ENCODE results near the gene RASSF10. TPM values are rescaled to one million over a fixed set of nuclear protein-coding genes. Genes with fewer than 3 reads are reported as not detected.

RASSF10 gene
- total and polyA plus RNA-seq, 5 experiments from 2014 or later: not detected

DNA sequence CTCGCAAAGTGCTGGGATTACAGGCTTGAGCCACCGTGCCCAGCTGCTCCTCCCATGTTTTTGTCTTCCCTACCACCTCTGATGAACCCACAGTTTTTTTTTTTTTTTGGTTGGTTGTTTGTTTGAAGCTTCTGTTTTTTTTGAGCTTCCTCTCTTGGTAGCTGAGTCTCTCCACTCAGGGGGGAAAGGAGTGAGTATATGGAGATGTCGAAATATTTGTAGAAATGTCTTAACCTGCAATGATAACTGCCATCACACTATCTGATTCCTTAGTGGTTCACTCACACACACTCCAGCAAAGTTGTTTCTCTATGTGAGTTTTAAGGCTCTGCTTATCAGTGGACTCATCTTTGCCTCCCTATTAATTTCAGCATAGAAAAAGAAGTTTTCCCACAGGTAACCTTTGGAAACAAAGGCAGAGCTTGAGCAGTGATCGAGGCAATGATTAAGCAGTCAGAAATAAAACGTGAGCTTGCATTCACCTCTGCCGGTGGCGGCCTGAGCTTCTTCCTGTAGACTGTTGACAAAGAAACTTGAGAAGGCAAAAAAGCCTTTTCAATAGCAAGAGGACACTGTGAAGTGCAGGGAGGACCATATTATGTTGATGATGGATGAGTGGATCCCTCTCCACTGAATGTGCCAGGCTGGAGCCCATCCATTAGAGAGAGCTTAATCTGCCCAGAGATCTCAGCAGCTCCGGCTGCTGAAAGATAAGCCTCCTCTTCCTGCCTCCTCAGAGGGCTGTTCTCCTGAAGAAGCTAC lies 29.0 kb upstream of the RASSF10 start:
- no peak overlapping the region for H3K27ac Mint-ChIP-seq
- DNase-seq: no peak
- H3K9me3 Mint-ChIP-seq: no peaks in the 10 kb centered on the region
- no peaks in the 10 kb centered on the region for H3K4me1 Mint-ChIP-seq
- H3K4me3 Mint-ChIP-seq: no peak overlapping the region
- POLR2A ChIA-PET: no interaction called here
- no peaks in the 10 kb centered on the region for H3K36me3 Mint-ChIP-seq
- peaks cover 12 to 33% (median 15%) of the 10 kb centered on the region in 5 donors for H3K27me3 Mint-ChIP-seq
- no peak for ATAC-seq

DNA sequence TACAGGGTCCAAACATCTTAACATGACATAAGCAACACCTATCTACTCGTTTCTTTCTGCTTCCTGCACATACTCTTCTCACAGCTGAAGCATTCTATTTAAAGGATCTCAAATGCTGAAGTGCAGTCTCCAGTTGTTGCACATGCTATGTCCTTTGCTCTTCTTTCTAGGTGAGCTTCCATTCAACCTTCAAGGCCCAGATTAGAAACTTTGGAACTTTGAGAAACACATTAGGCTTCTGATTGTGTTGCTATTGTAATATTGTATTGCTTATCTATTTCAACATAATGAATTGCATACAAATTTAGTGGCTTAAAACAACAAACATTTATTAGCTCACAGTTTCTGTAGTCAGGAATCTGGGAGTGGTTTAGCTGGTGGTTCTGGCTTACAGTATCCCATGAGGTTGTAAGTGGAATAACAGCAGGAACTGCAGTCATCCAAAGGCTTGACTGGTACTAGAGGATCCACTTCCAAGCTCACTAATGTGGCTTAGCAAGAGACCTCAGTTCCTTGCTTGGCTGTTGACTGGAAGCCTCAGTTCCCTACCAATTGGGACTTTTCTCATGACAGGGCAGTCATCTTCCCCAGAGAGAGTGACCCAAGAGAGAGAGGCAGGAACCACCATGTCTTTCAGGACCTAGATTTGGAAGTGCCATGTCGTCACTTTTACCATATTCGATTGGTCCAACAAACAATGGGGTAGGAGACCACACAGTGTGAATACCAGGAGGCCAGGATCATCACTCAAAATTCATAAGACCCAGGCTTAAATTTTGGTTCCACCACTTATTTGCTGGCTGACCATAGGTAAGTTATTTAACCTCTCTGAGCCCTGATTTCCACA lies 27.2 kb upstream of the RASSF10 start:
- Mint-ChIP-seq H3K4me1 (no peaks in the 10 kb centered on the region), H3K9me3 (no peaks in the 10 kb centered on the region), H3K27ac (no peak overlapping the region), H3K4me3 (no peak overlapping the region), H3K27me3 (peaks cover 15 to 51% (median 21%) of the 10 kb centered on the region in 5 donors), H3K36me3 (no peaks in the 10 kb centered on the region)
- POLR2A ChIA-PET: no interaction called here
- no peak for ATAC-seq
- DNase-seq: no peak

DNA sequence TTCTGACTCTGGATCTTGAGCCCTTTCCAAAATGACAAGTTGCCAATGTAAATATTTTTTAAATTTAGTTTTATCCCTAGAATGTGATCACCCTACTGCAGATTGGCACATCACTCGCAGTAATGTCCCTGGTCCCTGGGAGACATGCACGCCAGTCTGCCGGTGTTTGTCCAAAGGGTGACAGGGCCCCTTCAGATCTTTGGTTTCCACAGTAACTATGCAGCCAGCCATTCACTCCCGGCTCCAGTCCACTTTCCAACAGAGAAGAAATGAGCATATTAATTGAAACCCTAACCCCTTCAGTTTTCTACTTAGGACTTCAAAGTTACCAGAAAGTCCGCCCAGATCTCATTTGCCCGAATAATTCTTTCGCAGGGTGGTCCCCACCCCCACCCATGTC lies 25.8 kb upstream of the RASSF10 start:
- Mint-ChIP-seq H3K27me3 (peaks cover 14 to 52% (median 20%) of the 10 kb centered on the region in 5 donors), H3K4me3 (no peak overlapping the region), H3K36me3 (no peaks in the 10 kb centered on the region), H3K9me3 (no peaks in the 10 kb centered on the region), H3K27ac (no peak overlapping the region), H3K4me1 (no peaks in the 10 kb centered on the region)
- ATAC-seq (no peak), DNase-seq (no peak)
- POLR2A ChIA-PET: no interaction called here

DNA sequence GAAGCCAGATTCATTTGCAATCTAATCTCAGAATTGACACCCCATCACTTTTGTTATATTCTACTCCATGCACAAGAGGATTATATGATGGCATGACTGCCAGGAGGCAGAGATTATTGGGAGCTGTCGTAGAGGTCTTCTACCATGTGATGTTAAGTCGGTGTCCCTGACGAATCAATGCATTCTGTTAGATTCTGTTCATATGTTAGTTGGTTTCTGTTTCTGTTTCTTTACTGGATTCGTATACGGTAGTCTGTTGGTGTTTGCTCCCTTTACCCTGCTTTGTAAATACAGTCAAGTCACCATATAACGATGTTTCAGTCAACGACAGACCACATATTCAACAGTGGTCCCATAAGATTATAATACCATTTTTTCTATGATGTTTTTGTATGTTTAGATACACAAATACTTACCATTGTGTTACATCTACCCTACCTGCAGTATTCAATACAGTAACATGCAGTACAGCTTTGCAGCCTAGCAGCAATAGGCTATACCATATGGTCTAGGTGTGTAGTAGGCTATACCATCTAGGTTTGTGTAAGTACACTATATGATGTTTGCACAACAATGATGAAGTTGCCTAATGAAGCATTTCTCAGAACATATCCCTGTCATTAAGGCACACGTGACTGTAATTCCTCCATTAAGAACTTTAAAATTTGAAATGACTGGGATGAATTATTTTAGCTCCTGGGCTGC lies 22.8 kb upstream of the RASSF10 start:
- POLR2A ChIA-PET: no interaction called here
- ATAC-seq: no peak
- Mint-ChIP-seq H3K36me3 (no peaks in the 10 kb centered on the region), H3K4me1 (no peaks in the 10 kb centered on the region), H3K27ac (no peak overlapping the region), H3K27me3 (peaks cover 10 to 48% (median 19%) of the 10 kb centered on the region in 5 donors), H3K9me3 (no peaks in the 10 kb centered on the region), H3K4me3 (no peak overlapping the region)
- DNase-seq: no peak

DNA sequence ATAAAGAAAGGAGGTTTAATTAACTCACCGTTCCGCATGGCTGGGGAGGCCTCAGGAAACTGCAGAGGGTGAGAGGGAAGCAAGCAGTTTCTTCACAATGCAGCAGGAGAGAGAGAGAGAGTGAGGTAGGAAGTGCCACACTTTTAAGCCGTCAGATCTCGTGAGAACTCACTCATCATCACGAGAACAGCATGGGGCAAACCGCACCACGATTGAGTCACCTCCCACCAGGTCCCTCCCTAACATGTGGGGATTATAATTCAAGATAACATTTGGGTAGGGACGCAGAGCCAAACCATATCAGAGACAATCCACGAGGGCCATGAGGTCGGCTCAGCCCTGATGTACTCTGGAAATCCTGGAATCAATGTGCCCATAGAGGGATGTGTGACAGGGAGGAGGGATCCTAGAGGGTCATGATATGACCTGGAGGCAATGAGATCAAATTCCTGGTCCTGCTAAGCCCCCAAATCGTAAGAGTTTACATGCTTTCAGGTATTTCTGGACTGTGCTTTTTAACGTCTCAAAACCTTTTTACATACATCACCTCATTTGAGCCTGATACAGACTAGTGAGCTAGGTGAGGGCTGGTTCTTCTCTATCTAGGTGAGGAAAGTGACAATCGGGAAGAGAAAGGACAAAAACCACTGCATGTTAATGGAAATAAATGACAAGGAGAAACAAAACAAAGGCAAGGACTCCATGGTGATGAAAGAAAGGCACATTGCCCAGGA lies 19.5 kb upstream of the RASSF10 start:
- no peak for ATAC-seq
- POLR2A ChIA-PET: no interaction called here
- Mint-ChIP-seq H3K4me3 (no peak overlapping the region), H3K27ac (no peak overlapping the region), H3K4me1 (no peaks in the 10 kb centered on the region), H3K36me3 (no peaks in the 10 kb centered on the region), H3K27me3 (peaks cover 2 to 20% (median 8%) of the 10 kb centered on the region in 5 donors), H3K9me3 (no peaks in the 10 kb centered on the region)
- DNase-seq: no peak

DNA sequence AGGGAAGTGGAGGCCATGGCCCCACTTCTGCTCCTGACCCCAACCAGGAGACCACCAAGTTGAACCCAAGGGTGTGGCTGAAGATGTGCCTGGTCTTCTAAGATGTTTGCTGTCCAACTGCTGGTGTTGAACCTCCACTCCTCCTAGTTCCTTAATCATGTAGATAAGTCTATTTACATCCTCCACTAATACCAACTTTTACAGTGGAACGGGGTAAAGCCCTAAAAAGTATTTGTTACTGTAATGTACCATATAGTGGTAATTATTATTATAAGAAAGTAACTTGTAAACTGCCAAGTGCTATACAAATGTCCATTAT lies 19.0 kb upstream of the RASSF10 start:
- H3K4me1 Mint-ChIP-seq: no peaks in the 10 kb centered on the region
- no peak overlapping the region for H3K27ac Mint-ChIP-seq
- ATAC-seq (no peak), DNase-seq (no peak)
- peaks cover 2 to 19% (median 8%) of the 10 kb centered on the region in 5 donors for H3K27me3 Mint-ChIP-seq
- POLR2A ChIA-PET: no interaction called here
- no peaks in the 10 kb centered on the region for H3K9me3 Mint-ChIP-seq
- H3K4me3 Mint-ChIP-seq: no peak overlapping the region
- H3K36me3 Mint-ChIP-seq: no peaks in the 10 kb centered on the region

DNA sequence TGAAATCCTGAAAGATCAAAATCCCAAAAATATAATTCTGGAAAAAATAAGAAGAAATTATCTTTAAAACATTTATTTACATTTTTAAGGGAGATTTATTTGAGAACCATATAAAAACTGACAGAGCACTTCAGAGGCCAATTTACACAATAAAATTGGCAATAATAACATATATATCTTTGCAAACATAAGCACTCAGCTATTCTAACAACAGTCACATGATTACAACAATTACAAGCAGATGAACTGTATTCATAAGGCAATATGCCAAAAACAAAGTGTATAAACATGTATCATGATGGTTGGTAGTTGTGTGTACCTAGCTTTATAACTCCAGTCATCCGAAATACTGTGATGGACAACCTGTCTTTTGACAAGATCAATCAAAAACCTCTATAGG lies 17.7 kb upstream of the RASSF10 start:
- Mint-ChIP-seq H3K27ac (no peak overlapping the region), H3K4me1 (no peaks in the 10 kb centered on the region), H3K9me3 (peaks cover 0 to 6% (median 0%) of the 10 kb centered on the region in 9 donors), H3K27me3 (peaks cover 2 to 6% (median 4%) of the 10 kb centered on the region in 5 donors), H3K36me3 (no peaks in the 10 kb centered on the region), H3K4me3 (no peak overlapping the region)
- POLR2A ChIA-PET: no interaction called here
- ATAC-seq (no peak), DNase-seq (no peak)

DNA sequence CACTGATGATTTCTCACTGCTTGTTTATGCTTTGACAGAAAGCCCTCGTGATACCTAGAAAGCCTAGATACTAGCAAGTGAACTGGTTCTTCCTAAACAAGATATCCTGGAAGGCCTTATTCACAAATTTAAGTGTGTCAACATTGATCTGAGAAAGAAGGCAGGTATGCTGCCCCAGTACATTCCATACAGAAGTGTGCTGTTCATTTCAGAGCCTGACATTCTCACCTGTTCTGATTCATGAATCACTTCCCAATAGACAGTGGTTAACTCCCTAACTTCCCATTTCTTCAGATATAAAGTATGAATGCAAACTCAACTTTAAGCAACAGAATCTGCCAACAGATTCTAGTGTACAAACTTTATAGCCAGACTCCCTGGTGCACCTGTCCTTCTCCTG lies 15.5 kb upstream of the RASSF10 start:
- ATAC-seq: no peak
- Mint-ChIP-seq H3K9me3 (peaks cover 0 to 6% (median 0%) of the 10 kb centered on the region in 9 donors), H3K27me3 (peaks cover 0 to 5% (median 0%) of the 10 kb centered on the region in 5 donors), H3K27ac (no peak overlapping the region), H3K36me3 (no peaks in the 10 kb centered on the region), H3K4me1 (no peaks in the 10 kb centered on the region), H3K4me3 (no peak overlapping the region)
- no peak for DNase-seq
- POLR2A ChIA-PET: no interaction called here

DNA sequence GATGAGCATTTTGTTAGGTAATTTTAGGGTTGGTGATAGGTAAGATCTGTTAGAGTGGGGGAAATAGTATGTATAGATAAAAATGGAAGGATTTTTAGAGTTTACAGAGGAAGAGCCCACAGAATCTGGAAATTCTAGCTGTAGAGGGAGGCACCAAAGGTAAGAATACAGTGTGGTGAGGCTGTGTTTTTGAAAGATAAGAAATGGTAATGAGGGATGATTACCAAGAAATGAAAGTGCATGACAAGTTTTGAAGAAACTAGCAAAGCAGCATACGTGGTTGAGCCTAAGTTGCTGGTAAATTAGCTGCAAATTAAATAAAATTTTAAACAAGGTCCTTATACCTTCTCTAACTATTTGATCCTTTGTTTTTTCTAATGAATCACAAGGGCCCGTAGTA lies 14.6 kb upstream of the RASSF10 start:
- Mint-ChIP-seq H3K27ac (no peak overlapping the region), H3K4me3 (no peak overlapping the region), H3K27me3 (peaks cover 0 to 7% (median 5%) of the 10 kb centered on the region in 5 donors), H3K9me3 (peaks cover 0 to 6% (median 0%) of the 10 kb centered on the region in 9 donors), H3K4me1 (no peaks in the 10 kb centered on the region), H3K36me3 (no peaks in the 10 kb centered on the region)
- POLR2A ChIA-PET: no interaction called here
- no peak for ATAC-seq
- DNase-seq: no peak

DNA sequence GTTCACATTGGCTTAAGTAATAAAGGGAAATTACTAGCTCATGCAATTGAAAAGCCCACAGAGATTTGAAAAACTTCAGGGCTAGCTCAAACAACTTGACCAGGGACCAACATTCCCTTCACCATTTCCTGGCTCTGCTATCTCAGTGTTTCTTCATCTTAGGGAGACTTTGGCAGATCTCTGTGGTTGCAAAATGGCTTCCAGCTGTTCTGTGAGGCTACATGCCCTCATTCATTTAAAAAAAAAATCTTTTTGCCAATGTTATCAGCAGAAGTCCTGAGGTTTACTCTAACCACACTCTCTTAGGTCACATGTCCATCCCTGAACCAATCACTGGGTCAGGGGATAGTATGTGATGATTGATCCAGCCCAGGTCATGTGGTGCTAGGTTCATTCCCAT lies 13.9 kb upstream of the RASSF10 start:
- Mint-ChIP-seq H3K9me3 (peaks cover 0 to 6% (median 0%) of the 10 kb centered on the region in 9 donors), H3K4me1 (no peaks in the 10 kb centered on the region), H3K27ac (no peak overlapping the region), H3K27me3 (peaks cover under 1 to 11% (median 9%) of the 10 kb centered on the region in 5 donors), H3K4me3 (no peak overlapping the region), H3K36me3 (no peaks in the 10 kb centered on the region)
- DNase-seq: no peak
- POLR2A ChIA-PET: no interaction called here
- no peak for ATAC-seq

DNA sequence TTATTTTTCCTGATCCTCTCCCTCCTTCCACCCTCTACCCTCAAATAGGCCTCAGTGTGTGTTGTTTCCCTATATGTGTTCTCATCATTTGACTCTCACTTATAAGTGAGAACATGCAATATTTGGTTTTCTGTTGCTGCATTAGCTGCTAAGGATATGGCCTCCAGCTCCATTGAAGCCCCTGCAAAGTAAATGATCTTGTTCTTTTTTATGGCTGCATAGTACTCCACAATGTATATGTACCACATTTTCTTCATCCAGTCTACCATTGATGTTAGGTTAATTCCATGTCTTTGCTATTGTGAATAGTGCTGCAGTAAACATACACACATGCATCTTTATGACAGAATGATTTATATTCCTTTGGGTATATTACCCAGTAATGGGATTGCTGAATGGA lies 13.3 kb upstream of the RASSF10 start:
- H3K27ac Mint-ChIP-seq: no peak overlapping the region
- DNase-seq (no peak), ATAC-seq (no peak)
- H3K4me3 Mint-ChIP-seq: no peak overlapping the region
- H3K9me3 Mint-ChIP-seq: peaks cover 0 to 6% (median 0%) of the 10 kb centered on the region in 9 donors
- H3K4me1 Mint-ChIP-seq: no peaks in the 10 kb centered on the region
- H3K27me3 Mint-ChIP-seq: peaks cover 4 to 14% (median 9%) of the 10 kb centered on the region in 5 donors
- POLR2A ChIA-PET: no interaction called here
- H3K36me3 Mint-ChIP-seq: no peaks in the 10 kb centered on the region

DNA sequence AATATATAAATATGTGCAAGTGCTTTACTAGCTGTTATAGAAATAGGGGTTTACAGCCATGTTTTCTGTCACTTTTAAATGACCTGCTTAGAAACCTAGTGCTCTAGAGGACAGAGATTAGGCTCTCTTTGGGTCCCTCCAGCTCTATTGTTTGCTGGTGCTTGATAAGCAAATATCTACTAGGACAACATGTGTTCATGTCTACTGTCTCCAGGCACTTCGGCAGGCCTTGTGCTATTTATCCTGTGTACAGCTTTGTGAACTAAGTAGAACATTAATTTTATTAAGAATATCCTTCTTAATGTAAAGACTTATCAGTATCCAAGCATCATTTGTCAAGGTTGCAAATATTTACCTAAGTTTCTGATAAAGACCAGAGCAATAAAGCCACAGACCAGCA lies 11.9 kb upstream of the RASSF10 start:
- H3K4me1 Mint-ChIP-seq: no peaks in the 10 kb centered on the region
- ATAC-seq (no peak), DNase-seq (no peak)
- peaks cover 0 to 6% (median 0%) of the 10 kb centered on the region in 9 donors for H3K9me3 Mint-ChIP-seq
- H3K27ac Mint-ChIP-seq: no peak overlapping the region
- no peak overlapping the region for H3K4me3 Mint-ChIP-seq
- H3K27me3 Mint-ChIP-seq: peaks cover 4 to 14% (median 9%) of the 10 kb centered on the region in 5 donors
- no peaks in the 10 kb centered on the region for H3K36me3 Mint-ChIP-seq
- POLR2A ChIA-PET: no interaction called here

Measured in naive thymus-derived CD8-positive, alpha-beta T cell (primary cell).